NCI-H226 (cell line): Measurements from ENCODE around the gene ARHGDIB.

Experiments
- DNase-seq: peaks from one replicate; pipeline ENCODE4 v3.0.0-alpha.2; 2015

Gene ARHGDIB

GRCh38 chr12:14953752-14954151 lies 7.6 kb downstream of the ARHGDIB start:
- DNase-seq: no peak

- peak; percentile 95 for DNase-seq
Measured at GRCh38 chr12:14952299-14952921, 9.0 kb downstream of the ARHGDIB start.

GRCh38 chr12:14951851-14952250 lies 9.6 kb downstream of the ARHGDIB start:
- DNase-seq: no peak

DNA sequence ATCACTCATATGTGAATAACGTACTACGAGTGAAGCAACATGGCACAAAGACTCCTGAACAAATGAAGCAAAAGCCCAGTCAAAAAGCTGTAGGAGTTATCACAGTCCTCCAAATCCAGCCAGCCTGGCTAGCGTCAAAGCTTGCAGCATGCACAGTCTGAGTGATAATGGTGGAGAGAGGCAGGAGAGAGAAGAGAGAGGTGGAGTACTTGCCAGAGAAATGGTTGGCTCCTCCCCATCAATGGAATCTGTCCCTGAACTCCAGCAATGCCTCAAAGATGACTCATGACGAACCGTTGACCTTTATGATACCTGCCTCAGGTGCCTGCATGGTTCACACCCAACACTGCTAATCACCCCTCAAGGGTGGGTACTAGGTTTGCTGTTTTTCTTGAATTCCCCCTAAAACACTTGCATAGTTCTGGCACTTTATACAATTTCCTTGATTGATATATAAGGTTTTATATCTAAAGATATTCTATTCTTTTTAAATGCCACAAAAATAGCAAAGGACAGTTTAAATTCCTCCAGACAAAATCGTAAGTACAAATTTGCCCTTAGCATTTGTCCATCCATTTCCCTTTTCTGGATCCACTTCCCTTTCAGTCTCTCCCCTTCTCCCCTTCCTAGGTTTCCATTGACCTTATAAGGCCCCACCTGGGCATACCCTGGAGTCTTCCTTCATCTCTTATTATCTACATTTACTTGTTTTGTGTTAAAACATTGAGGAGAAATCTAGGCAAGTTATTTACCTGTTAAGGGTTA lies 10.2 kb downstream of the ARHGDIB start:
- peak; percentile 70 for DNase-seq

DNA sequence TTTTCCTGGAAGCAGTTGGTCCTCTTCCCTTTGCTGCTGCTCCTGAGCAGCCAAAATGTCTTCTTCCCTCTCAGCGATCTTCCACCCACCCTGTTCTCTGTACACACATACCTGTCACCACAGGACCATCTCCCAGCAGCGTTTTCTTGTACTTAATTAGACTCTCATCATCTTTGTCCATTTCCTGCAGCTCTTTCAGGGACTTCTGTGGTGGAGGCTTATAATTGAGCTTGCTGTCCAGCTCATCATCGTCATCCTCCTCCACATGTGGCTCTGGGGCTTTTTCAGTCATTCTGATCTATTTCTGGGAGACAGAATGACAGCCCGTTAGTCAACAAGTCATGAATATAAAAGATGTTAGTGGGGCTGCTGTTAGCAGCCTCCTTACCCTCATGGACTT lies 11.0 kb downstream of the ARHGDIB start:
- no peak for DNase-seq

DNA sequence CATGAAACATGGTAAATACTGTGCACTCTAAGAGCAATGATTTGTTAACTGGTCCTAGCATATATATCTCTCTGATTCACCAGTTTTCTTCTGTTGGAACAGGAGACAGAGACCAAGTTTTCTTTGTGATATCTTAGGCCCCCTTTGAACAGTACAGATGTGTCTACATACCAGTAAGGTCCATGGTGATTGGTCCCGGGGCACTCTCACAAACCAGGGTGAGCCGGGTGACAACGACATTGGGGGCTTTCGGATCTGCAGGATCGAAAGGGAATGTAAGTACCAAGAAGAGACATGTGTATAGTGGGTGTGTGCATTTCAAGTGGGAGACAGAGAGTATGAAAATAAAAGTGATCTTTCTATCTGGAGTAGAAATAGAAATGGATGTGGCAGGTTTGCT lies 11.8 kb downstream of the ARHGDIB start:
- DNase-seq: no peak

DNA sequence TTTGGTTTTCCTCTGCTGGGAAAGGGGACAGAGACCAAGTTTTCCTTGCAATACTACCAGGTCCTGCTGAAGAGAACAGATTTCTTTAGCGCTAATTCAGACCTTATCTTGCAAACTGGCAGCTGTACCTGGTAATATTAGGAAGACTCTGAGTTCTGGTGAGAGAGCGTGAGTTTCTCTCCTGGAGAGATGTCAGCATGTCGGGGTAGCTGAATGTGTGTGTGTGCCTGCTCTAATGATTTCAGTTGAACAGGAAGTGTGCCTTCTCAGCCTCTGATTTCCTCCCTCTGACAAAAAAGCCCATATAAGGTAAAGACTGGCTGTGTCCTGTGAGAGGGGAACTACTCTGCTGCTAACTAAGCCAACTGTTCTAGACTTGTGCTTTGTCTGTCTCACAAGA lies 12.7 kb downstream of the ARHGDIB start:
- peak; percentile 9 for DNase-seq

DNA sequence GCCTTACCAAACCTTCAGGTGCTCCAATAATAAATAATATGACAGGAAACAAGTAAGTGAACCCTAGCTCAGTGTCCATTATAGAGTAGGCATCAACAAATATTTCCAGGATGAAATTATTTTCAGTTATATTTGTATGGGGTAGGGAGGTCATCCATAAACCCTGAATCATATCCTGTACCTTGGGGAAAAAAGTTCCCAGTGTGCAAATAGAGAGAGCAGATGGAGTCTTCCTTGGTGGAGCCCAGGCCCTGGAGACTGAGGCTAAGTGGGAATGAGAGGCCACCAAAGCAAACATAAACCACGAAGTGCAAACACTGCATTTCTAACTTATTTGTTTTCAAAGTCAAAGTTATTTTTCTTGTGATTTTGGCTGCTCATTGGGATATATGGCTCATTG lies 14.5 kb downstream of the ARHGDIB start:
- no peak for DNase-seq

DNA sequence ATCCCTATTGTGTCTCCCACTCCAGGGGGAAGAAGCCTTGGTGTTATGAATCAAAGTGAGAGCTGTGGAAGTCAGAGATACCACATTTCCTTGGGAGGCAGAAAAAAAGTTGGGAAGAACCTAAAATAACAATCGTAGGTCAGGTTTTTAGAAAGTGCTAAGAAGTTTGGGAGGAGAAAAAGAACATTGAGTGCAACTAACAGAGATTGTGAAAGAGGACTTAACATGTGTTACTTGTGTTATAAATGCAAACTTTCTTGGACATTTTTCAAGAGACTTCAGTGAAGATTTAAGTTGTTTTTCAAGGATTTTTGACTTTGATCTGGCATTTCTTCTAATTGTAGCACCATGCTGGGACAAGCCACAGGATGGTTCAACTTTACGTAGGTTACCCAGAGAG lies 15.2 kb downstream of the ARHGDIB start:
- no peak for DNase-seq

DNA sequence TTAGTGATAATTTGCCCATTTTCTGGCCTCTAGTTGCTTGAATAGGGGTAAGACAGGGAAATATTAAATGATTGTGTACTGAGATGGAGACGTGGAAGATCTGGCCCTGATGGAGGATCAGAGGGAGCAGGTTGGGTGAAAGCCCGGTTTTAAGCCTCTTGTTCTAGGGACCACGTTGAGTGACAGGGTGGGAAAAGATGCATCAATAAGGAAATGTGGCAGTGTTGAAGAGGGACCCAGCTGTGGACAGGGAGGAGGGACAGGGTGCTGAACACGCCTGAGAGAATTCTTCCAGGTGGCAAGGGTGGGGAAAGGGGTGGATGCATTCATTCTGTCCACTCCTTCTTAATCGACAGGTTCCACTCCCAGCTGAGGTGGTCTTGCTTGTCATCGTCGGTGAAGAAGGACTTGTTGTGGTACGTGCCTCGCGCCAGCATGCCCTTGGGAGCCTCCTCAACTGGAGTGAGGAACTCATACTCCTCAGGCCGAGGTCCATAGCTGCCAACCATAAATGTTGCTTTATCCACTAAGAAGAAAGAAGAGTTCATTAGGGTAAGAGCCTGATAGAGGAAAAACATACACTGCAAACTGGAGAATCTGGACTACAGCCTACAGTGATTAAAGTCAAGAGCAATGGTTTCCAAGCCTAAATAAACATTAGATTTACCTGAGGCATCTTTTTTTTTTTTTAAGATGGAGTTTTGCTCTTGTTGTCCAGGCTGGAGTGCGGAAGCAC lies 19.0 kb downstream of the ARHGDIB start:
- no peak for DNase-seq

- DNase-seq: no peak
Measured at GRCh38 chr12:14941369-14941768, 20.0 kb downstream of the ARHGDIB start.

GRCh38 chr12:14938301-14938700 lies 23.1 kb downstream of the ARHGDIB start, which contains the start of gene ERP27:
Gene ERP27 (minus strand): TSS chr12:14938537. CDS start chr12:14938508, 29 bp downstream.
- no peak for DNase-seq

DNA sequence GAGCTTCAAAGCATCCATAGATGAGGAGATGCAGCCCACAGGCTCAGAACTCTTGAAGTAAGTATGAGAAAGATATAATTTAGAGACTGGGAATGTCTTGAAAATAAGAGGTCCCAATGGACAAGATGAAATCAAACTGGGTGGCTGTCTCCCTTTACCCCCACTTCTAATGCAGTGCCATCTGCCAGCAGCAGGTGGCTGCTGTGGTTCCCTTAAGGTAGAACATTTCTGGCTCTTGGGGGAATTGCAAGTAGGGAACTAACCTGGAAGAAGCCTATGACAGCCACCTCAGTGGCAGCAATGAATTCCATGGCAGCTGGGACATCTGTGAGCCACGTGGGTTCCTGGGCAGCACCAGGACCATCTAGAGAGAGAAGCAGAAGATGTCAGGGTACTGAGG lies 23.7 kb downstream of the ARHGDIB start:
- DNase-seq: no peak

GRCh38 chr12:14937014-14937413 lies 24.4 kb downstream of the ARHGDIB start:
- DNase-seq: no peak

- DNase-seq: no peak
Measured at GRCh38 chr12:14936224-14936861, 25.1 kb downstream of the ARHGDIB start.

DNA sequence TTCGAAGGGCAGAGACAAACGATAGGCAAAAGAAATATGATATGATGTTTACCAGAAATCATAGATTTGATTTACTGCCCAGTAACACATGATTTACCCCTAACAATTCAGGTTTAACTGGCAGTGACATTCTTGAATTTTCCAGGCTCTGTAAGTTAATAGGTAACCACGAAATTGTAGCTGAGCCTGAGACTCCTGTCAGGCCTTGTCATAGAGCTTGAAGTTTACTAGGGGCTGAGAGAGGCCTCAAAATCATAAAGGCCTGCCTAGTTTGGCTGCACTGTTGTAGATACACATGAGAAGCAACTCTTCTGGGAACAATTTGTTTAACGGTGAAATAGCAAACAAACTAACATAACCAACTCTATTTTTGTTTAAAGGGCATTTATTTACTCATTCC lies 26.4 kb downstream of the ARHGDIB start:
- DNase-seq: no peak

- DNase-seq: no peak
Measured at GRCh38 chr12:14934511-14934910, 26.9 kb downstream of the ARHGDIB start.

DNA sequence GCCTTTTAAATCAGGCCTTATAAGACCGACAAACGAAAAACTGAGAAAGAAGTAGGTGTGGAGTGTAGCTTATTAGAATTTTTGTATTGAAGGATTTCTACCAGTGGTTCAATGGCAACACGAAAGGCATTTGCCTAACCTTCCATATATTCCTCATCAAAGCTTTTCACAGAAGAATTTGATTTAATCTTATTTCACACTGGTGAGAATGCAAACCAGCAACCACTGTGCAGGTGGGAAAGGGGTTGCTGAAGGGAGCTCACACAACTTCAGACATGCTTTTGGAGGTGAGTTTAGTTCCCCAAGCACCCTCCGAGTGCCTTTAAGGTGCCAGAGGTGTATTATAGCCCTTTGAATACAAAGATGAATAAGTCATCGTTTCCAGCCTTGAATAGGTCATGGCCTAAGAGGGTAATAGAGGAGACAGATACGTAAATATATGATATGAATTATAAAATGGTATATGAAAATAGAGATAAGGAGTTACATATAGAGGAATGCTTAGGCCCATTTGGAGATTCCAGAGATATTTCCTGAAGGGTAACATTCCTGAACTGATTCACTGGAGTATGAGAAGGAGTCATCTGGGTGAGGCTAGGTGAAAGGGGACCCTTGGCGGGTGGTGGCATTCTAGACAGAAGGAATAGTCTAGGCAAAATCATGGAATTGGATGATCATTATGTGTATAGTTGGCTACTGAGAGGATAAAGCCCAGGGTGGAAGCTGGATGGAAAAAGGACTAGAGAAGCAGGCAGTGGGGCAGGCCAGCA lies 29.4 kb downstream of the ARHGDIB start:
- DNase-seq: no peak

GRCh38 chr12:14931359-14931758 lies 30.0 kb downstream of the ARHGDIB start:
- no peak for DNase-seq

DNA sequence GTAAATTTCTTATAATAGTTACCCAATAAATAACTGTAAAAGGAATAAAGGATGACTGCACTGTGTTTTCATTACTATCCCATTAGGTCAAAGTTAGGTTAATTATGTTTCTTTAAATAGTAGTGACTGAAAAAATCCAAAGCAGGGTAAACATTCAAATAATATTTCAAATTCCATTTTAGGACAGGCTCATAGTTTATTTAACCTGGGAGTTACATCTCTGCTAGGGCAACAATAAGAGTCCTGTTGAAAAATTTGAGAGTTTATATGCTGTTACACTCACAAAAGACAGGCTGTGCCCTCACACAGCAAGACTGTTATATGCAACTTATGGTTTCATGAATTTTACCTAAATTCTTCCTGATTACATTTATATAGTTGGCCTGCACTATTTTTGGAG lies 31.1 kb downstream of the ARHGDIB start:
- DNase-seq: no peak

DNA sequence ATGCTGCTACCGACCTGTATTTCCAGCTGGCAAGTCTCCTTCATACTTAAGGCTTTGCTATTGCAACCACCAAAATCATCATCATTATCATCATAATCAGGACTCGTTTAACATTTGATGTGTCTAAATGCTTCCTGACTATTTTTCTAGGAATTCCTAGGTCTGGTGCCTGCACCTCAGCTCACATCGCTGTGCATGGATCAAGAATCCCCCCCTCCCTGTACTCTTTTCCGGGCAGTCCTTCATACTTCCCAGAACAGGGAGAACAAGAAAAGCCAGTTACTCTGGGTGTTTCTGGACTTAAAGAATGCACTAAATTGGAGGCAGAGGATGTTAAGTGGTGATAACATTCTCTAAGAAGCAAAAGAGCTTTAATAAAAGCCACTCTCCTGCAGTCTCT lies 32.5 kb downstream of the ARHGDIB start:
- no peak for DNase-seq

- no peak for DNase-seq
Measured at GRCh38 chr12:14927267-14927666, 34.1 kb downstream of the ARHGDIB start.

DNA sequence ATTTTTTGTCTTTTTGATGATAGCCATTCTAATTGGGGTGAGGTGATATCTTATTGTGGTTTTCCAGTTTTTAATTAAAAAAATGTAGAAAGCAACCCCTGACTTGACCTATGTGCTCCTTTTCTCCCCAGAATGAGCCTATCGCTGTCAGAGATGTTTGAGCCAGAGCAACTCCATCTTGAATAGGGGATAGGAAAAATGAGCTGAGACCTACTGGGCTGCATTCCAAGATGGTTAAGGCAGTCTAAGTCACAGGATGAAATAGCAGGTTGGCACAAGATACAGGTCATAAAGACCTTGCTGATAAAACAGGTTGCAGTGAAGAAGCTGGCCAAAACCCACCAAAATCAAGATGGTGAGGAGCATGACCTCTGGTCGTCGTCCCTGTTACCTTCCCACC lies 36.9 kb downstream of the ARHGDIB start:
- DNase-seq: no peak
